Peyer's patch (tissue), 4 donors: ENCODE results near the gene ATG4D. TPM values are rescaled to one million over a fixed set of nuclear protein-coding genes. Genes with fewer than 3 reads are reported as not detected.

ENCODE experiments used
- DNase-seq, 3 donors: peaks; one replicate each; pipeline ENCODE4 v3.0.0-alpha.2; 2017 to 2019
- H3K27ac ChIP-seq, 4 donors: fragments of 200-600 bp; sonication (generic); one replicate each; pipeline ENCODE4 v1.5.1; 2016 to 2019
- H3K27me3 ChIP-seq, 2 donors: fragments of 200-600 bp; sonication (generic); one replicate each; pipeline ENCODE4 v1.5.1; 2019
- H3K36me3 ChIP-seq, 3 donors: fragments of 200-600 bp; sonication (generic); one replicate each; pipeline ENCODE4 v1.5.1; 2016 to 2019
- H3K4me1 ChIP-seq, 4 donors: fragments of 200-600 bp; sonication (generic); one replicate each; pipeline ENCODE4 v1.5.1; 2016 to 2019
- H3K4me3 ChIP-seq, 4 donors: fragments of 200-600 bp; sonication (generic); 1 replicate in 3 of 4; 2 replicates in 1 of 4; pipeline ENCODE4 v1.5.1; 2016 to 2019; ENCODE audit warnings: mild to moderate bottlenecking in 1 of 4
- H3K9me3 ChIP-seq, 4 donors: fragments of 200-600 bp; sonication (generic); one replicate each; pipeline ENCODE4 v1.5.1; 2016 to 2019; ENCODE audit warnings: mild to moderate bottlenecking in 1 of 4
- CTCF ChIP-seq, 6 experiments: fragments of 450-650 bp in 4 of 6; fragments of 200-600 bp in 2 of 6; sonication (generic) in 1 of 6; IDR thresholded peaks; one replicate each; pipeline ENCODE4 v1.5.1; 2017 to 2019; ENCODE audit warnings: antibody characterized with exemption in 6 of 6, mild to moderate bottlenecking in 3 of 6, moderate library complexity in 1 of 6
- POLR2A ChIP-seq, 2 donors: fragments of 450-650 bp; IDR thresholded peaks; one replicate each; pipeline ENCODE4 v1.5.1; 2017; ENCODE audit warnings: antibody characterized with exemption in 2 of 2, mild to moderate bottlenecking in 2 of 2, moderate library complexity in 2 of 2
- total RNA-seq, 4 donors: library from RNA; depleted of rRNA; stranded (reverse); fragments of >200 nt; gene quantifications; one replicate each; pipeline ENCODE4 v1.1.0, GENCODE V29; 2016

Gene ATG4D
- total RNA-seq, 4 donors from 2014 or later = 36.3 to 169 (median 150) TPM

GRCh38 chr19:10517361-10517759 is 26.3 kb upstream of the ATG4D start, which contains the start of gene S1PR5:
Gene S1PR5 (minus strand): TSS chr19:10517447. CDS start chr19:10515011, 2,436 bp downstream.
- Histone ChIP-seq H3K9me3 (no peaks in the 10 kb centered on the region), H3K36me3 (no peaks in the 10 kb centered on the region), H3K27ac (peak within 1 kb of the TSS in 1 of 4 donors; percentile 42), H3K27me3 (peaks cover 0 to 40% of the 10 kb centered on the region in 2 donors), H3K4me1 (peaks cover 0 to 23% (median 8%) of the 10 kb centered on the region in 4 donors), H3K4me3 (peak within 1 kb of the TSS in 3 of 4 donors; percentile 25 to 34 (median 31))
- DNase-seq = no peak
- no peak for TF ChIP-seq CTCF (IDR thresholded peaks at IDR 0.05)

GRCh38 chr19:10517760-10518443 is 25.8 kb upstream of the ATG4D start:
- peaks cover 0 to 40% of the 10 kb centered on the region in 2 donors for H3K27me3 ChIP-seq
- no peaks in the 10 kb centered on the region for H3K9me3 ChIP-seq
- H3K4me1 ChIP-seq = peaks cover 0 to 23% (median 8%) of the 10 kb centered on the region in 4 donors
- peak overlapping the region in 3 of 4 donors; percentile 10 to 34 (median 31) for H3K4me3 ChIP-seq
- no peaks in the 10 kb centered on the region for H3K36me3 ChIP-seq
- no peak for DNase-seq
- TF ChIP-seq CTCF (IDR thresholded peaks at IDR 0.05) = no peak
- no peak for TF ChIP-seq POLR2A (IDR thresholded peaks at IDR 0.05)
- peak overlapping the region in 1 of 4 donors; percentile 42 for H3K27ac ChIP-seq

GRCh38 chr19:10518444-10519361 is 25.0 kb upstream of the ATG4D start:
- TF ChIP-seq CTCF (IDR thresholded peaks at IDR 0.05) (no peak), POLR2A (IDR thresholded peaks at IDR 0.05) (no peak)
- no peak for DNase-seq
- Histone ChIP-seq H3K4me3 (no peak overlapping the region), H3K27me3 (peaks cover 0 to 33% of the 10 kb centered on the region in 2 donors), H3K27ac (no peak overlapping the region), H3K9me3 (no peaks in the 10 kb centered on the region), H3K4me1 (peaks cover 0 to 23% (median 8%) of the 10 kb centered on the region in 4 donors), H3K36me3 (no peaks in the 10 kb centered on the region)

- DNase-seq = no peak
- no peak overlapping the region for H3K27ac ChIP-seq
- H3K9me3 ChIP-seq = no peaks in the 10 kb centered on the region
- H3K27me3 ChIP-seq = peaks cover 0 to 26% of the 10 kb centered on the region in 2 donors
- no peak for TF ChIP-seq CTCF (IDR thresholded peaks at IDR 0.05)
- TF ChIP-seq POLR2A (IDR thresholded peaks at IDR 0.05) = no peak
- no peak overlapping the region for H3K4me3 ChIP-seq
- peaks cover 0 to 23% (median 8%) of the 10 kb centered on the region in 4 donors for H3K4me1 ChIP-seq
- H3K36me3 ChIP-seq = no peaks in the 10 kb centered on the region
These were observed 24.3 kb upstream of the ATG4D start for GRCh38 chr19:10519421-10519820.

GRCh38 chr19:10520652-10521318 is 22.9 kb upstream of the ATG4D start:
- H3K4me3 ChIP-seq = no peak overlapping the region
- H3K36me3 ChIP-seq = no peaks in the 10 kb centered on the region
- H3K9me3 ChIP-seq = no peaks in the 10 kb centered on the region
- no peak overlapping the region for H3K27ac ChIP-seq
- peaks cover 0 to 23% (median 8%) of the 10 kb centered on the region in 4 donors for H3K4me1 ChIP-seq
- no peak for DNase-seq
- peaks cover 0 to 15% of the 10 kb centered on the region in 2 donors for H3K27me3 ChIP-seq
- no peak for TF ChIP-seq CTCF (IDR thresholded peaks at IDR 0.05)
- no peak for TF ChIP-seq POLR2A (IDR thresholded peaks at IDR 0.05)
